HG02588 (cell line): Measurements from ENCODE around the gene ELMO1.

Experiments used
- ATAC-seq: cut with Tn5 transposase; IDR thresholded peaks from one replicate; pipeline ENCODE4 v1.9.1; 2021; ENCODE audit warnings: mild to moderate bottlenecking, moderate library complexity; ENCODE audit not compliant: unreplicated experiment

ELMO1 gene

GRCh38 chr7:37198906-37199485 lies 249.7 kb downstream of the ELMO1 start:
- no peak for ATAC-seq

- ATAC-seq = no peak
Measured at GRCh38 chr7:37198041-37198905, 250.4 kb downstream of the ELMO1 start.

DNA sequence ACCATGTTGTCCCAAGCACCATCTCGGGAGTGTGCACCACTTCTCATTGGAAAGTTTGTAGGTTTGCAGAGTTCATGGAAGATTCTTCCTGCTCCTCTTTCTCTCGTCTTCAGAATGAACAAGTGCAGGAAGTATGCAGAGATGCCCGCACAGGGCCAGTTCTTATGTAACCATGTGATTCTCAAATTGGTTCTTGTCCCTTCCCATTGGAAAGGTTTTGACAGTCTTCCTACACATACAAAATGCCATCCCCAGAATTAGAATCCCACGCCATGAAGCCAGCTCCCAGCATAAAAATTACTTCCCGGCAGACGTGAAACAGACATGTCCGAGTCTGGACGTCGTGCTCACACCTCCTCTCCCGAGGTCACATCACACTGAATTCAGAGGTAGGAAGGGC lies 251.6 kb downstream of the ELMO1 start:
- ATAC-seq = no peak

- no peak for ATAC-seq
Measured at GRCh38 chr7:37196676-37197075, 252.0 kb downstream of the ELMO1 start.

DNA sequence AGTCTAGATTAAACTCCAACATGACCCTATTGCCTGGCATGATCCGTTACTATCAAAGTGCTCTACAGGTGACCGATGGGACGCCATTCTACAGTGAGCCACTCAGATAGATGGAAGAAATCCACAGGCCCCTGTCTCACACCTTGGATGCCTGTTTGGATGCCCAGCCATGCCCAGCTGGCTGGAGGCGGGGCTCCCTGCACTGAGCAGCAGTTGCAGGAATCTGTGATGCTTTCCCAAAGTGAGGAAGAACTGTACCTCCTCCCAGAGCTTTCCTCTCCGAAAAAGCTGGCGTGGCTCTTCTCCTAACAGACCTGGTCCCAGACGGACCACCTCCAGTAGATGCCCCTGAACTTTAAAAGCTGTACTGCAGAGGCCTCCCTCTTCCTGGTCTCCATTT lies 253.3 kb downstream of the ELMO1 start:
- ATAC-seq = no peak

DNA sequence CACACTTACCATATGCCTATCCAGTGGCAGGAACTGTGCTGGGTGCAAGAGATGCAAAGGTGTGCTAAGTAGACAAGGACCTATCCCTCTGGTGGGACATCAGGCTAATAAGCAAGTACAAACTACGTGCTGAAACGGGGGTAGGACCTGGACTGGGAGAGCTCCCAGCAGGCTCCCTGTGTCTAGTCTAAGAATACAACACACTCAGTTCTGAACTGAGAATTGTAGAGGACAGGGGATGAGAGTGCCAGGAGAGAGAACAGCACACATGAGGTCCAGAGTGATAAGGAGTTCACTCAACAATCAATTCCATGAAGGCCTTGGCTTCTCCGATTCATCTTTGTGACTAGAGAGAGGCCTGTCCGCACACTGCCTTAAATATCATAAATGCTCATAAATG lies 253.7 kb downstream of the ELMO1 start:
- ATAC-seq = no peak

GRCh38 chr7:37193775-37194135 lies 254.9 kb downstream of the ELMO1 start:
- no peak for ATAC-seq

- no peak for ATAC-seq
Measured at GRCh38 chr7:37193087-37193774, 255.4 kb downstream of the ELMO1 start.

DNA sequence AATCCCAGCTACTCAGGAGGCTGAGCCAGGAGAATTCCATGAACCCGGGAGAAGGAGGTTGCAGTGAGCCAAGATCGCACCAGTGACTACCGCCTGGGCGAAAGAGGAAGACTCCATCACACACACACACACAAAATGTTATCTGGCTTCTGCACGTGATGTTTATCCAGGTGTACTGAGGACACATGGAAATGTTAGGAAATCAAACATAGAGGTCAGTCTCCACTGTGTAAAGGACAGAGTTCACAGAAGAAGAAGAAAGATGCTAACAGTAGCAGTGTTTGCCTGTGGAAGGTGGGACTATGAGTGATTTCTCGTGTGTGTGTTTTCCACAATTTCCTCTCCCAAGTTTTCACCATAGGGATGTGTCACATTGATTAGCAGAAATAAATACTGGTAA lies 256.9 kb downstream of the ELMO1 start:
- ATAC-seq = no peak

DNA sequence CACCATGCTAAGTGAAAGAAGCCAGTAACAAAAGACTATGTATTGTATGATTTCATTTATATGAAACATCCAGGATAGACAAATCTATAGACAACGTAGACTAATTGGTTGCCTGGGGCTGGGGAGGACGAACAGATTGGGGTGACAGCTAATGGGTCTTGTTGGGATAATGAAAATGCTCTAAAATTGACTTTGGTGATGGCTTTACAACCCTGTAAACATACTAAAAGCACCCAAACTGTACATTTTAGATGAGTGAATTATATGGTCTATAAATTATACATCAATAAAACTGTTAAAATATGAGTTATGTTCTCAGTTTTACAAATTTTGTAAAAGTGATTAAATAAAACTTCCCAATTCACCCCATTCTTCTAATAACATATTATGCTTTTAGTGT lies 261.5 kb downstream of the ELMO1 start:
- ATAC-seq = no peak

GRCh38 chr7:37186753-37187152 lies 261.9 kb downstream of the ELMO1 start:
- ATAC-seq = no peak

DNA sequence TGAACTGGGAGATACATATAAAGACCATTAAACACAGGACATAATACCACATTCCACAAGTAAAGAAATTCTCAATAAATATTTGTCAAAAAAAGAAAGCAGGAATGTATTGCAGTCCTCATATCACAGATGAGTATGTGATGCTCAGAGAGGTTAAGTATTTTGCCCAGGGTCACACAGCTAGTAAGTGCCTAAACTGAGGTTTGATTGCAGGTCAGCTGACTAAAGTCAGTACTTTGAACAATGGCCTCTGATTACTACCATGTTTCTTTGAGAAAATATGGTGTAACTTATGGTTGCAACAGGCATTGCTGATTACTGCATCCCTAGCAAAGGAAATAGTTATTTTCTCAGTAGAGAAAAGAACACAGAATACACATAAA lies 267.1 kb downstream of the ELMO1 start:
- ATAC-seq = no peak

GRCh38 chr7:37180828-37181549 lies 267.7 kb downstream of the ELMO1 start:
- ATAC-seq = no peak

DNA sequence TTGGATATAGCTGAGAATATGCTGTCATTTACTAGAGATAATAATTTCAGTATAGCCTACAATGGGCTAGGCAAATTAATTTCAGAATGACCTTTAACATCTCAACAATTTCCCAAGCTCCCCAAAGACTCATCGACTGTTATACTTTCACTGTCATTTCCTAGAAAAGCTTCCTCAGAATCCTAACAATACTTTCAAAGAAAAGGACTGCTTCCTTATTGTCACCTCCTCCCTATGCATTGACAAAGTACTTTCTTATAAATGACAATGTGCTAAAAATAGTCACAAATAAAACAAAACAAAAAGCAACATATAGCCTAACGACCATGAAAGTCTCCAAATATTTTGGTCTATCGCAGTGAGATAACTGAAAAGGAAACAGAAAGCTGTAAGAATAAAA lies 272.6 kb downstream of the ELMO1 start:
- no peak for ATAC-seq

DNA sequence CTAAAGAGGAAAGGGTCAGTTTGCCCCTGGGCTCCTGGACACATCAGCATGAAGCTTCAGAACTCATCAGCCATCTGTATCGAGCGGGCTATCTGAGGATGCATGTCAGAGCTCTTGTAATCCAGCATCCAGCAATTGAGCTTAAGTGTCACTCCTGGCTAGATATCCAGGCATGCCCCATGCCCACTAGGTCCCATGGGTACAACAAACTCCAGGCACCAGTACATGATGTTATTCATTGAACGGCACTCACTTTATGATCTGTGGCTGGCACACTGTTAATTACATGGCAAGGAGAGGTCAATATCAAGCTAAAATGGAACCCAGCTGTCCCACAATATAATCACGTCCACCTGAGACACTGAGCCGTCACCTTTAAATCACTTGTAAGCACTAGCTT lies 274.2 kb downstream of the ELMO1 start:
- ATAC-seq = no peak

DNA sequence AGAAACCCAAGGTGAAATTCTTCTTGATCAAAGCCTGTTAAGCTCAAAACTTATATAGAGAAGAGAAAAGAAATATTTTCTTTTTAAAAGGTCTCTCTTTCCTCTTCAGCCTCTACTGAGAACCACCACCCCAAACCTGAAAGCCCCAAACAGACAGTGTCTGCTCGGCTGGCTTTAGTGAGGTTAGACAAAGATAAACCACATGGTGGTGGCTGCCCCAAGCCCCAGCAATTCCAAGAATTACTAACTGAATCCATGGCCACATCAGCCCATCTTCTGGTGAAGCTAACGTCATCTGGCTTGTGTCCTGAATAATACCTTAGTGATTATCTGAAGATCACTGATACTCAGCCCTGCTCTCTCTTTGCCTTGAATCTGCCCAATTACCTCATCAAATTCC lies 275.0 kb downstream of the ELMO1 start:
- no peak for ATAC-seq

GRCh38 chr7:37162106-37162505 lies 286.6 kb downstream of the ELMO1 start:
- no peak for ATAC-seq

DNA sequence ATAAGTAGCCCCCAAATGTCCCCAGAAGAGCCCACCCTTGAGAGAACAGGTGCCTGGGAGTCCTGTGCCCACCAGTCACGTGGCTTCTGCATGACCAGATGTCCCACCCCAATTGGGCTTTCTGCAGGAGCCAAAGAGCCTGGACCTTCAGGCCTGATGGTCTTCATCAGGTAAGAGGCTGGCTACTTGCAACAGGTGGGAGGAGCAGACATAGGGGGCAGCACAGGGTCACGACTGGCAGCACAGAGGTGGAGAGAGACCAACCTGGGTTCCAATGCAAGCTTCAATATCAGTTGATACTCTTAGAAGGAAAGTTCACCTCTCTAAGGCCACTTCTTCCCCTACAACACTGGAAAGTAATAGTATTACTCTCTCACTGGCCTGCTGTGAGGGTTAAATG lies 288.0 kb downstream of the ELMO1 start:
- ATAC-seq = no peak

GRCh38 chr7:37153376-37153775 lies 295.3 kb downstream of the ELMO1 start:
- ATAC-seq = no peak

DNA sequence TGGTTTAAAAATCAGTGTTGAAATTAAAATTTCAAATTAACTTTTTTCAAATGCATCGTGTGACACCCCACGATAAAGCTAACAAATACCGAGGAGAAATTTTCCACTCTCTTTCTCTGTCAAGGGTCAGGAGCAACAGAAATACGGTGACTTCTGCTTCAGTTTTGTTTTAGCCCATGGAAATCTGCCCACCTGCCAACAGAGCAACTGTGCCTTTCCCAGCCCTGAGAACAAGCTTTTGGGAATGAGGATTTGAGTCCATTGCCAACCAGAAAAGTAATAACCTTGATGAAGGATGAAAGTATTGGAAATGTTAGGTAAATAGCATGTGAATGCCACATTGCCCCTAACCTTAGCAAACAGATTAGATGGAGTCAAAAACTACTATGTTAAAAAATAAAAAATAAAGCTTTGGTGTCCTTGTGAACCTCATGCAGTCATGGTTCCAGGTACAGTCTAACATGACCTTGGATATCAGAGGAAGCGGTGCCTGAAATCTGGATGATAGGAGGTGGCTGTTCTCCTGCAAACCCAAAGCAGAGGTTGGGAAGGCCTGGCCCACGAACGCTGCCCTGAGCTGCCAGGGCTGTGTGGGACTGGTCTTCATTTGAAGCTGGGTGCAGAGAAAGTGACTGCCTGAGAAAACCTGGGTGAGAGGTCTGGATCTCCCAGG lies 296.8 kb downstream of the ELMO1 start:
- no peak for ATAC-seq

DNA sequence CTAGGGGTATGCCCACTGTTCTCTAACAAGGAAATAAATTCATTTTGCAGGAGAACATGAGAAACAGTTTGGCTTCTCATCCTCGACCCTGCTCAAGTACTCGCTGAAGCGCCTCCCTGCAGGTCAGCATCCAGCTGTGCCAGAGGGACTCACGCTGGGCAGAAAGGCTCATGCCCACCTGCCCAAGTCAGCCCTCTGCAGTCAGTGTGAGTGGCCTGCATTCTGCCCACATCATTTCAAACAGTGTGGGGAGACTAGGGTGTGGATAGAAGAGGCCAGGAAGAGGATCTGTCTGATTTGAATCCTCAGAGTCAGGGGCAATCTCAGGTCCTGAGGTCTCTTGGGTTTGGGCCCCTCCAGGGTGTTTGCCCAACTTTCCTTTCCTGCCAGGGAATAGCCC lies 297.8 kb downstream of the ELMO1 start:
- no peak for ATAC-seq
